GM04504 (cell line): ENCODE results near the gene KRT33A.
"Not testable (repeated sequence)": the region's sequence is repeated elsewhere in the genome, so short reads cannot be mapped to it uniquely, and the experiment has no call there.

Experiments
- DNase-seq: peaks from one replicate; pipeline ENCODE4 v3.0.0-alpha.2; 2012; ENCODE audit warnings: low read depth

The KRT33A gene

DNA sequence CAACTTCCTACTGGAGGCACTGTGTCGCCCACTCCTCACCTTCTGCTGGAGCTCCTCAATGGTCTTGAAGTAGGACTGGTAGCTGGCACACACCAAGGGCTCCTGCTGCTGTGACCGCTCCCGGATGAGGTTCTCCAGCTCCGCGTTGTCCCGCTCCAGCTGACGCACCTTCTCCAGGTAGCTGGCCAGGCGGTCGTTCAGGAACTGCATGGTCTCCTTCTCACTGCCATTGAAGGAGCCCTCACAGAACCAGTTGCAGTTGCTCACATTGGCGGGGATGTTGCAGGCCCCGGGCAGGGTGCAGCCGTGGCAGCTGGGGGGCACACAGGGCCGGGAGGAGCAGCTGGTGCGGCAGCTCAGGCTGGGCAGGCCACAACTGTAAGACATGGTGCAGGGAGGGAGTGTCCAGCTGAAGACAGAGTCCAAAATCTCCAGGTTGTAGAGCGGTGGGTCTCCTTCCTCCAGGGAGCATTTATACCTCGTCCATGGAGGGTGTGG, at the start of gene KRT33A:
KRT33A (minus strand) TSS at position 448 of the 498 bp plus-strand sequence; CDS start at position 387, 61 bp downstream.
- DNase-seq: not testable (repeated sequence)

DNA sequence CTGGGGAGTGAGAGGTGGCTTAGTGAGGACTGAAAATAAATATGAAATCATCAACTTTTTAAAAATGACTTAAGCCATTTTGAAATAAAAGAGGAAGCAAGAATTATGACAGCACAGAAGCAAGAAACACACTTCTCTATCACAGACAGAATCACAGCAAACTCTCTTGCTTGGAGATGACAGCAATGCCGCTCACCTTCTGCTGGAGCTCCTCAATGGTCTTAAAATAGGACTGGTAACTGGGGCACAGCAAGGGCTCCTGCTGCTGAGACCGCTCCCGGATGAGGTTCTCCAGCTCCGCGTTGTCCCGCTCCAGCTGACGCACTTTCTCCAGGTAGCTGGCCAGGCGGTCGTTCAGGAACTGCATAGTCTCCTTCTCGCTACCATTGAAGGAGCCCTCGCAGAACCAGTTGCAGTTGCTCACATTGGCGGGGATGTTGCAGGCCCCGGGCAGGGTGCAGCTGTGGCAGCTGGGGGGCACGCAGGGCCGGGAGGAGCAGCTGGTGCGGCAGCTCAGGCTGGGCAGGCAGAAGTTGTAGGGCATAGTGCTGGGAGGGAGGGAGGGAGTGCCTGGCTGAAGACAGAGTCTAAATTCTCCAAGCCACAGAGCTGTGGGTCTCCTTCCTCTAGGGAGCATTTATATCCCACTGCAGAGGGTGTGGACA, 46.5 kb upstream of the KRT33A start, which contains the start of gene KRT31:
KRT31 (minus strand) TSS at position 613 of the 665 bp plus-strand sequence; CDS start at position 544, 69 bp downstream.
- DNase-seq: no peak

DNA sequence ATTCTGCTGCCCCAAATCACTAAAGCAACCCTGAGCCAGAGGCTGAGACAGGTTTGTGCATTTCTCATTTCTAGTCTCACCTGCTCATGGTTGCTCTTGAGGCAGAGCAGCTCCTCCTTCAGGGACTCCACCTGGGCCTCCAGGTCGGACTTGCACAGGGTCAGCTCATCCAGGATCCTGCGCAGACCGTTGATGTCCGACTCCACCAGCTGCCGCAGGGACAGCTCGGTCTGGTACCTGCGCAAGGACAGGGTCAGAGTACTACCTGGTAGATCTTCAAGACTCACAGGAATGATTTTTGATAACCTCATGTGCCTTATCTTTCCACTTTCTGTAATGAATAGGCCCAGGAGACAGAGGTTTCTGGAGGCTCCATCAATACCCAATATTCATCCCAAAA, 45.7 kb upstream of the KRT33A start:
- DNase-seq: no peak

DNA sequence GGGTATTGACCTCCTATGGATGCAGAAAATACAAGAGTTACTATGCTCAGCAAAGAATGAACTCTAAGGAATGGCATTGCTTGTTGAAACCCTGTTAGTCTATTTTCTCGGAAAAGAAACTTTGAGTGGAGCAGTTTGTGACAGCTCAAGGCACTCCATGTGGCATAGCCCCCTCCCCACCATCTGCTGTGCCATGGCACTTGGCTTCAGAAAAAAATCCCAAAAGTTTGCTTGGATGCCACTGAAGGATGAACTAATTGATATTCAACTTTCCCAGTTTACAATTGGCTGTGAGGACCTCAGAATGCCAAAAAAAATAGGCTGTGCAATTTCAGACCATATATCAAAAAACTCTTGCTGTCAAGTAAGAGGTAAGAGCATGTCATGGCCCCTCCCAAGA, 45.0 kb upstream of the KRT33A start:
- DNase-seq: no peak

GRCh38 chr17:41395044-41395443, 44.4 kb upstream of the KRT33A start:
- DNase-seq: not testable (repeated sequence)

GRCh38 chr17:41394254-41394996, 43.8 kb upstream of the KRT33A start:
- no peak for DNase-seq

DNA sequence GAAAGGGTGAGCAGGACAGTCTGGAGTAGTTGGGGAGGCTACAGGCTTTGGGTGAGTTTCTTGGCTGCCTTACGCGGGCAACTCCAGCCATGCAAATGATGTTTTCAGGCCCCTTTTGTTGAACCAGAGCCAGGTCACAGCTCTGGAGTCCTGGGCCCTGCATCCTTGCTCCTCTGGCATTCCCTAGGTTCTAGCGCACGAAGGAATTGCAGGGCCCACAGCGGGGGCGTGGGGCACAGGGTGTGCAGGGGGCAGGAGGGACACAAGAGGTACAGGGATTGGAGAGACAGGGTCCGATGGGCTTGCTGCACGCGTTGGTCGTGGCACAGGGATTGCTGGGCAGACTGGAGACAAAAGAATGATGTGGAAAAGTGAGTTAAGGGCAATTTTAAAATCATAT, 43.2 kb upstream of the KRT33A start:
- no peak for DNase-seq

- no peak for DNase-seq
Measured at GRCh38 chr17:41393294-41393693, 42.7 kb upstream of the KRT33A start.

DNA sequence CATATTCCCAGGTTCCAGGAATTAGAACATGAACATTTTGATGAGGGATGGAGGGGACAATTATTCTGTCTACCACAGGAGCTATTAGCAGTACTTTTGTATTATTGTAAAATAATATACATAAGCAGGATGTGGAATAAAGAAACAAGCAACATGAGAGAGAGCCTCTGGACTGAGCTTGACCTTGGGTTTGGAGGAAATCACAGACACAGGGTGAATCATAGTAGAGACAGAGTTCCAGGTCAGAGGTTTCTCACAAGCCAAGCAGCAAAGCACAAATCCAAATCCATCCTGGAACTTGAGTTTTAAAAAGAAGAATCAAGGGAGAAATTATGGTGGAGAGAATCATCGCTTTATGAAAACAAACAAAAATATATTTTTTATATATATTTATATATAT, 41.6 kb upstream of the KRT33A start:
- no peak for DNase-seq

GRCh38 chr17:41391535-41391934, 40.9 kb upstream of the KRT33A start:
- no peak for DNase-seq

DNA sequence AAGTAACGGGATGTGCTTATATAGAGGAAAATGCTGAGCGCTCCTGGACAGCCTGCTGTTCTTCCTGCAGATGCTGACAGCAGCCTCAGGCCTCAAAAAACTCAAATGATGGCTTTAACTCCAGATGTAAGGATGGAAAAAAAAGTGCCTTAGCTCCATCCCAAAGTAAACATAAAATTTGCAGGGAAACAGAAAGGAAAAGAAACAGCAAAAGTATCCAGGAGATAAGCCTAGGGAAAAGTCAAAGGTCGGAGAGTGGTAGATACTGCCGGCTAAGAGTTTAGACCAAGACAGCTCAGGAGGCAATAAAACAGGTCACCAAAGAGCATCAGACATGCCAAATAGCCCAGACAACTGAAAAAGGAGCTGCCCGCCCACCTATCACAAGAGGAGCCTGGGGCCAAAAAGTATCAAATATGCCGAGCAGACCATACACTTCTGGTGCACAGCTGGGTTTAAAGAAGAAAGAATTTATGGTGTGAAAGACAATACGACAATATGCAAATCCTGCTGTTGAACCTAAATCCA, 39.8 kb upstream of the KRT33A start:
- DNase-seq: no peak

GRCh38 chr17:41387670-41388069, 37.0 kb upstream of the KRT33A start:
- DNase-seq: no peak

- no peak for DNase-seq
Measured at GRCh38 chr17:41386227-41386626, 35.6 kb upstream of the KRT33A start.

DNA sequence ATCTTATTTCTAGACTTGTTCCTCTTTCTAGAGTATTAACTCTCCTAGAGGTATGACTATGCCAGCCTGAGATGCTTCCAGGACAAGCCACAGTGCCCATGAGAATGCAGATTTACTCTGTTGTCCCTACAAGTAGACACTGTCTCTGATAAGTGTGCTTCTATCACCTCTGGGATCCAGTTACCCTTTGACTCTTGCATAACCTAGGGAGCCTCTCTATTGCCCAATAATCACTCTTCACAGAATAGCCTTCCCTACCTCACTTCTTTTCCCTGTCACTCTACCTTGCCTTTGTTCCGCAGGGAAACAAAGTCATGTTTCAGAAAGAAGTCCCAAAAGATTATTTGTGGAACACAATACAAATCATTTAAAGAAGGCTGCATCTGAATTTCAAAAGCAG, 33.1 kb upstream of the KRT33A start:
- no peak for DNase-seq

DNA sequence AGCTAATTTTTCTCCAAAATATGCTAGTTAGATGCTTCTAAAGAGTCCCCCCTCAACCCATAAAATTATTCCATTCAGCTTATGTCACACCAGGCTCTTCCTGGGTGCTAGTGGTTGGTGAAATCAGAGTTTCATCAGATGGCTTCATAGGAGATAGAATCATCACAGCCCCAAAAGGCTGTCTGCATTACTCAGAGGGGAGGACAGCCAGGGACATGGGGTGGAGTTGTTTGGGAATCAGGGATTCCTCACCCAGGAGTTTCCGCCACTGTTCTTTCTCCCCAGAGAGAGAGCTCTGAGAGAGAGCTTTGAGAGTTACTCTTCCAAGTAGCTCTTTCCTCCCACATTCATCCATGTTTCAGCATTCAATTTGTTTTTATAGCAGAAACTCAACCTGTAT, 31.8 kb upstream of the KRT33A start:
- DNase-seq: peak; percentile 67

- DNase-seq: not testable (repeated sequence)
Measured at GRCh38 chr17:41381943-41382342, 31.3 kb upstream of the KRT33A start, which contains the start of gene KRT34. TSS of gene KRT34 (minus strand) at chr17:41382306. CDS start at chr17:41382246, 60 bp downstream.

GRCh38 chr17:41380091-41380490, 29.5 kb upstream of the KRT33A start:
- DNase-seq: peak; percentile 83

- no peak for DNase-seq
Measured at GRCh38 chr17:41377546-41377945, 26.9 kb upstream of the KRT33A start.

GRCh38 chr17:41369713-41370112, 19.1 kb upstream of the KRT33A start, which contains the start of gene KRT33B:
TSS of gene KRT33B (minus strand) at chr17:41369813. CDS start at chr17:41369750, 63 bp downstream.
- DNase-seq: no peak

- no peak for DNase-seq
Measured at GRCh38 chr17:41369023-41369422, 18.4 kb upstream of the KRT33A start.

DNA sequence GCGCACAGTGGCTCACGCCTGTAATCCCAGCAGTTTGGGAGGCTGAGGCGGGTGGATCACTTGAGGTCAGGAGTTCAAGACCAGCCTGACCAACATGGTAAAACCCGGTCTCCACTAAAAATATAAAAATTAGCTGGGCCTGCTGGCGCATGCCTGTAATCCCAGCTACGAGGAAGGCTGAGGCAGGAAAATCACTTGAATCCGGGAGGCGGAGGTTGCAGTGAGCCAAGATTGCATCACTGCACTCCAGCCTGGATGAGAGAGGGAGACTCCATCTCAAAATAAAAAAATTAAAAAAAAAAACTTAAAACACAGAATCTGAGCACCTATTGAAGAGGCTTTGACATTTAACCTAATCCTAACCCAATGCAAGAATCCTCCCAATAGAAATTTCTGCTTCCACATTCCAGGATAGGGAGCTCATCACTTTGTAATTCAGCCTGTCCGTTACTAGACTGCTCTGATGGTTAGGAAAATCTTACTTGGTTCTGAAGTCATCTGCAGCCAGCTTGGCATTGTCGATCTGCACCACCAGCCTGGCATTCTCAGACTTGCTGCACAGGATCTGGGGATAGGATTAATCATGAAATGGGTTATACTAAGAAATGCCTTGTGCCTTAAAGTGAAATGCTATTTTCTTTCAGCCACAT, 16.9 kb upstream of the KRT33A start:
- no peak for DNase-seq

DNA sequence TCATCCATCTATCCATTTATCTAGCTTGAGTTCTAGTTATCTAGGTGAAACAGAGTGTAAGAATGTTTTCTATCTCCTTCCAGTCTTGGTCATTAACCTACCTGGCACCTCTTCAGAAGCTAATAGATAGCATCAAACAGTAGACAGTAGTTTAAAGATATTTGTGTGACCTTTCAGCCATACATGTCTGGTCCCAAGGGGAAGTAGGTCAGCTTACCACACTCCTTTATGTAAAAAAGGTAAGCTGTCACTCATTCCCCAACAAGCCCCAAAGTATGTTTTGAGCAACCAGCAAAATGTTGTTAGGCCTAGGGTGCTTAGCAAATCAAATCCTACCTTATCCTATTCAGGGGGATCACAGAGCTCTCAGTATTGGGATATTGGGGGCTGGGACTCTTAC, 15.4 kb upstream of the KRT33A start:
- no peak for DNase-seq
